NCI-H2196 (cell line): ENCODE measurements around the gene TNFRSF18.

Experiments used
- DNase-seq: peaks from one replicate; lab custom pipeline; 2025; ENCODE audit not compliant: unreplicated experiment; lab: John Stamatoyannopoulos, UW

TNFRSF18 gene

DNA sequence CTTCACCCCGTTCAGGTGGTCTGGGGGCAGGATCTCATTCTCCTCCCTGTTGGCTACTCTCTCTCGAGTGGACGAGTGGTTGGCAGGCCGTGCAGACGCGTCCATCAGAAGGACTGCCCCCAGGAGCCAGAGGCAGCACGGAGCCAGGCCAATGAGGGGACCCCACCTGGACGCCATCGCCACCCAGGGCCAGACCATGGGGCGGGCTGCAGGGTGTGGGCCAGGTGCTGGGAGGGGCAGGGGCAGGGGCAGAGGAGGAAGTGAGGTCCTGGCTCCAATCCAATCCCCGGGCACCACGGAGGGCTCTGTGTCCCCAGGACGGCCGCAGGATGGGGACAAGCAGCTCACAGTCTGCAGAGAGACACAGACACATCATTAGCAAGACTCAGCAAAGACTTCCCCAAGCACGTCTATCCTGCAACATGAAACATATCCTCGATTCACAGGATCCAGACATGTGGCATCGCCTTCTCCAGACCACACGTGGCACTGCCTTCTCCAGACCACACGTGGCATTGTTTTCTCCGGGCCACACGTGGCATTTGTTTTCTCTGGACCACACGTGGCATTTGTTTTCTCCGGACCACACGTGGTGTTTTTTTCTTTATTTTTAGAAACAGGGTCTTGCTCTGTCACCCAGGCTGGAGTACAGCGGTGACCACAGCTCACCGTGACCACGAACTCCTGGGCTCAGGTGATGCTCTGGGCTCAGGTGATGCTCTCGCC, 22.4 kb upstream of the TNFRSF18 start:
- DNase-seq, result no peak

GRCh38 chr1:1228187-1228586, 21.8 kb upstream of the TNFRSF18 start:
- DNase-seq, result no peak

- no peak for DNase-seq
These were observed 21.0 kb upstream of the TNFRSF18 start for GRCh38 chr1:1227386-1227785.

- no peak for DNase-seq
These were observed 20.4 kb upstream of the TNFRSF18 start for GRCh38 chr1:1226566-1227362.

DNA sequence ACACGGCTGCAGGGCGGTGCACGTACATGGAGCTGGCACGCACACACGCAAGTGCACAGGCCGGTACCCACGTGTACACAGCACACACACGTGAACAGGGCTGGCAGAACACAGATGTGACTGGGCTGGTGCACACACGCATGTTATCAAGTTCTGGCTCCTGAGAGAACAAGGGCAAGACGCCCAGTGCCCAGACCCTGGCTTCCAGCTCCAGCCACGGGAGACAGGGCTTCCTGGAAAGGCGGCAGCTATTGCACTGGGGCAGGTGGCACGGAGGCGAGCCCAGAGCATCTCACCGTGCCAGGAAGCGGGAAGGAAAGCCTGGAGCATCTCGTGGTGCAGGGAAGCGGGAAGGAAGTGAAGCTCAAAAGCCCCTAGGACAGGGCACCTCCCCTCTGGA, 19.5 kb upstream of the TNFRSF18 start:
- DNase-seq, result no peak

DNA sequence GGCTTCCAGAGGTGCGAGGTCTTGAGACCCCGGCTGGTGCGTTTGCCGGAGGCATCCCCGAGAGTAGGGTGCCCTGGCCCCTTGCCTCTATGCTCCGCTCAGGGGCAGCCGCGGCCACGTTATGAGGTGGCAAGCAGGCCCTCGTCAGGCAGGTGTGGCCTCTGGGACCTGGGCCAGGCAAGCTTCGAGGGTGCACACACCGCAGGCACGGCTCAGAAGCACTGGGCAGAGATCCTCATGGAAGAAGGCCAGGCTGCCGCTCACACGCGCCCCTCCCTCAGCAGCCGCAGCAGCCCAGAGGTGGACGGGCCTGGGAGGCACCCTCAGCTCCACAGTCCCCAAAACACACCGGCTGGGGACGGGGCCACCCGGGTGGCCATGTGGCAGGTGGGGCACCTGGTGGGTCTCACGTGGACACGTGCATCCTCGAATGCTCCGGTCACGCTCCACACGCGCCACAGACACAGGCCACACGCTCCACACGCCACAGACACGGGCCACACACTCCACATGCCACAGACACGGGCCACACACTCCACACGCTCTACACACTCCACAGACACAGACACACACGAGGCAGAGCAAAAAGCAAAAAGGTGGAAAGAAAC, 18.9 kb upstream of the TNFRSF18 start:
- DNase-seq, result peak; percentile 68

GRCh38 chr1:1223891-1224290, 17.5 kb upstream of the TNFRSF18 start:
- DNase-seq, result no peak

DNA sequence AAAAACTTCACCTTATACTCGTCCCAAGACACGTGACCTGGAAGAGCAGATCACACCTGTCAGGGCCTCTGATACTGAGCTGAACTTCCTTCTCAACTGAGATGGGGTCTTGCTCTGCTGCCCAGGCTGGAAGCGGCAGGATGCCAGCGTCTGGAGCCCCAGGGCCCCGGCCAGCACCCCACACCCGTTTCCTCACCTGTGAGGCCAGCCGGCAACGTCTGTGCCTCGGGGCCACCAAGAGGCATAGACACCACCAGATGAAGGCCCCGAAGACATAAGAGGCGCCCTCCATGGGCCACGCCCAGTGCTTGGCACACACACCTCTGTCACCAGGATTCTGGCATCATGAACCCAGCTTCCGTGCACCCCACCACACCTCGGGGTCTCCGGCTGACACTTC, 16.9 kb upstream of the TNFRSF18 start:
- no peak for DNase-seq

DNA sequence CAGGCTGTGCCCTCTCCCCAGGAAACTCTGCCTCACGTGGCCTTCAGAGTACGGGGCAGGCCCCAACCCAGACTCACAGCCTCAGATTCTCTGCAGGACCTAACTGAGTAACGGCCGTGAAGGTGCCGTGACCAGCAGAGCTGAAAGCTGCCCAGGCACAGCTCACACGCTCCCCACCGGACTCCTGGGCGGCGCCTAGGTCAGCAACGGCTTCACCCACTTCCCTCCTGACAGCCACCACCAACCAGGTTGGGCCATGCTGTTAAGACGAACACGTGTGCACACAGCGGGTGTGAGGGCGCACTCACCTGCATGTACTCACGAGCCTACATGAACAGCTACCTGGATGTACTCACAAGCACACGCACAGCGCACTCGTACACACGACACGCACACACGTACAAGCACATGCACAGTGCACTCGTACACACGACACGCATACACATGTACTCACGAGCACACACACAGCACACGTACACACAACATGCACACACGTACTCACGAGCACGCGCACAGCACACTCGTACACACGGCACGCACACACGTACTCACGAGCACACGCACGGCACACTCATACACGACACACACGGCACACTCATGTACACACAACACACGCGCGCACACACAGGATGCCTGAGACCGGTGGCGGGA, 16.3 kb upstream of the TNFRSF18 start:
- DNase-seq, result no peak

- DNase-seq, result no peak
These were observed 15.6 kb upstream of the TNFRSF18 start for GRCh38 chr1:1221887-1222574.

- no peak for DNase-seq
These were observed 13.8 kb upstream of the TNFRSF18 start for GRCh38 chr1:1220197-1220596.

- no peak for DNase-seq
These were observed 12.9 kb upstream of the TNFRSF18 start for GRCh38 chr1:1219341-1219740.

DNA sequence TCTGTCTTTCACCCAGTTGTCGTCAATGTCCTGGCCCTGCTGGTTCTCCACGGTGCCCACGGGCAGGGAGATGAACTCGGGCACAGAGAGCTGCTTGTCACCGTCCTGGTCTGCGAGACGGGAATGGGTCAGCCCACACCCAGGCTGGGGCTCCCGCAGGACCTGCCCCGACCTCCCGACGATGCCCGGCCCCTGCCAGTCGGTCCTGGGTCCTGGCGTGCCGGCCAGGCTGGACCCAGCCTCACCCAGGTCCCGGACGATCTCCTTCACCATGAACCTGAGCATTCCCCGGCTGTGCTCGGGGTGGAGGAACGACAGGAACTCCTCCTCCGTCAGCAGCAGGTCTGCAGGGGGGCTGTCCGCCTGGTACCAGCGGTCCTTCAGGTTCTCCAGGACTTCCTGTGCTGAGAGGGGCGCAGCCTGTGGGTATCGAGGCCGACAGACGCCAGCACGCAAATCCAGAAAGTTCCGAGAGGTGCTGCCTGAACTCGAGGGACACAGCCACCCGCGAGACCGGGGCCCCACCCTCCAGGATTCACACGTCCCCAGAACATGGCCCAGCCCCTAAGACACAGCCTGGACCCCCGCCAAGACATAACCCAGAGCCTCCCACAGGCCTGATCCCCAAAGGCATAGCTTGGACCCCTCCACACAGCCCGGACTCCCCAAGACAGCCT, 12.3 kb upstream of the TNFRSF18 start:
- no peak for DNase-seq

DNA sequence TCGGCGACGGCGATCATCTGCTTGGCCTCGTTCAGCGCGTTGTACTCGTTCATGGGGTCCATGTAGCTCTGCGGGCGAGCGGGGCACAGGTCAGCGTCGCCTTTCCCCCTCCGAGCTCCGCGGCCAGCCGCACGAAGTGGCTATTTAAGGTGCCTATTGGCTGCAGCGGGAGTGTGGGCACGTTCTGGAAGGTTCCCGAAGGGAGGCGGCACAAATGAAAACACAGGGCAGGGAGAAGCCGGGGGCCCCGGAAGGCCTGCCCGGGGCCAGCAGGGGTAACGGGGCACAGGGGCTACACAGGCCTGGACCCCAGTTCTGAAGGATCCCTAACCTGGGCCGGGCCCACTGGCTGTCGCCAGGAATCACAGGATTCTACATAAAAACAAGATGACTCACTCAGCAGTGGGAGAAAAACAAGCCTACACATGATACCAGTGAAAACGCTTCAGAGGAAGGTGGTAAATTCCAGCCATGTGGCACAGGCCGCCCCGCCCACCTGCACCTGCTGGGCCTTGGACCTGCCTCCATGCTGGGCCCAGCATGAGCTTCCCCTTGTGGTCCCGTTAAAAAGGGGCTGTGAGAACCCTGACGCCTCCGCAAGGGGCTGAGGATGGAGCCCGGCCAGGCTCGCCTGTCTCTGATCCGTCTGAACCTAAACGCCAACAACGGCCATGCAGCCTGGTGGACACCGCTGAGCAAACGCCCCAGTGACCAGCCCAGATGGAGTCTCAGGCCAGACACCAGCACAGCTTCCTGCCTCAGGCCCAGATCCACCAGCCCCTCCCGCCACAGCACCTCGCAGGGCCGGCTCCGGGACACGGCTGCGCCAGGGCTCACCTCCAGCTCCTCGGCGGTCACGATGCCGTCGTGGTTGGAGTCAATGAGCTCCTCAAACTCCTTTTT, 11.5 kb upstream of the TNFRSF18 start:
- DNase-seq, result no peak

- no peak for DNase-seq
These were observed 10.6 kb upstream of the TNFRSF18 start for GRCh38 chr1:1216770-1217620.

GRCh38 chr1:1215881-1216605, 9.7 kb upstream of the TNFRSF18 start:
- no peak for DNase-seq

DNA sequence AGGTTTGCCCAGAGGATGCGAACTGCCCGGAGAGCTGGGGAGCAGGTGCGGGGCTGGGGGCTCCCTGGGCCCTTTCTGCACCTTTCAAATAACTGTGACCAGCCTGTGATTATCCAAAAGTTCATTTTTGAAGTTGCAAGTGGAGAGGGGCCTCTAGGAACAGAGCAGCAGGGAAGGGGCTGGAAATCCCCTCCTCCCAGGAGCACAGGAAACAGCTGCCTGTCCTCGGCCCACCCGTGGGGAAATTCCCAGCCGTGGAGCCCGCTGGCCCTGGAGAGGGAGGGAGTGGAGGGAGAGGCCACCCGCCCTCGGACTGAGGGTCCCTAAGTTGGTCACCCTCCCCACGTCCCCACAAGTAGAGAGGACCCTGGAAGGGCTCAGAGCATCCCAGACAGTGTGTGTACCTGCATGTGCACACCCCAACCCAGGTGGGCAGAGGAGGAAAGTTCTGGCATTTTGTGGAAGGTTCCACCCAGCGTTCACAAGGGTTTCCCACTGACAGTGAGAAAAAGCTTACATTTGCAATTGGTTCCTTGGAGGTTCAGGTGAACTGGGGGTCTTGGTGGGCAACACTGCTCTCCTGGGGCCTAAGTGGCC, 8.8 kb upstream of the TNFRSF18 start:
- DNase-seq, result no peak
